ENCODE measurements around the gene KNTC1.

DNA sequence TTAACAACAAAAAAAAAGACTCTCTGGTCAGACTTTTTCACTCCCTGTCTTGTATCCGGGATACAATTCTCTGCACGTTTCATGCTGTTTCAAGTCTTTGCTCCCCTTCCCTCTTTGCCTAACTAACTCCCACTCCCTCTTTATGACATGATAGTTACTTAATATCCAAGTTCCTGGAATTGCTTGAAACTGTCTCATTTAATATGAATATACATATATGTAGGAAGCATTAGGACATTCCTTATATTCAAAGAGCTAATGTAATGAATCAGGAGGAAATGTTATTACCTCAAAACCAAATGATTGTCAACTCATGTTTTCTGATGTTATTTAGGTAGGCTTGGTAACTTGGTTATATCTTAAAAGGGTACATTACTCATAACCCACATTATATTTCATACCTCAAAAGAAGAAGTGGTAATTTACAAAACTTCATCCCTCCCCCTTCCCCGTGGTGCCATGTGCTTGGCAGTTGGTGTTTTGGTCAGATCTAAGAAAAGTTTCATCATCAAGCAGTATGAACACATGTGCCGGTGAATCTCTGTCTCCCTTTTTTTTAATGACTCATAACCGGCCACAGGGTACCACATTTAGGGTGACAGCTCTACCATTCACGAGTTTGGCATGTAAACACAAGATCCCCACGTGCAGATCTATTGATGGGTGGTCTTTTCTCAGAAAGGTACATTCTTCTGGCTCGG is 119.6 kb downstream of the KNTC1 start:
- TF ChIP-seq CTCF (conservative IDR thresholded peaks at IDR 0.05; ENCODE audit: low read length) (no peak), EZH2phosphoT487 (IDR thresholded peaks at IDR 0.05; ENCODE audit: borderline replicate concordance, low read depth, low read length) (no peak)
